GM18511 (cell line): ENCODE data around the gene IDUA.
A peak's percentile ranks its signal among the peaks of the same experiment; 100 is the strongest.

ENCODE experiments used
- ATAC-seq: cut with Tn5 transposase; IDR thresholded peaks from one replicate; pipeline ENCODE4 v1.9.1; 2021; ENCODE audit warnings: mild to moderate bottlenecking, moderate library complexity; ENCODE audit not compliant: unreplicated experiment

IDUA gene

DNA sequence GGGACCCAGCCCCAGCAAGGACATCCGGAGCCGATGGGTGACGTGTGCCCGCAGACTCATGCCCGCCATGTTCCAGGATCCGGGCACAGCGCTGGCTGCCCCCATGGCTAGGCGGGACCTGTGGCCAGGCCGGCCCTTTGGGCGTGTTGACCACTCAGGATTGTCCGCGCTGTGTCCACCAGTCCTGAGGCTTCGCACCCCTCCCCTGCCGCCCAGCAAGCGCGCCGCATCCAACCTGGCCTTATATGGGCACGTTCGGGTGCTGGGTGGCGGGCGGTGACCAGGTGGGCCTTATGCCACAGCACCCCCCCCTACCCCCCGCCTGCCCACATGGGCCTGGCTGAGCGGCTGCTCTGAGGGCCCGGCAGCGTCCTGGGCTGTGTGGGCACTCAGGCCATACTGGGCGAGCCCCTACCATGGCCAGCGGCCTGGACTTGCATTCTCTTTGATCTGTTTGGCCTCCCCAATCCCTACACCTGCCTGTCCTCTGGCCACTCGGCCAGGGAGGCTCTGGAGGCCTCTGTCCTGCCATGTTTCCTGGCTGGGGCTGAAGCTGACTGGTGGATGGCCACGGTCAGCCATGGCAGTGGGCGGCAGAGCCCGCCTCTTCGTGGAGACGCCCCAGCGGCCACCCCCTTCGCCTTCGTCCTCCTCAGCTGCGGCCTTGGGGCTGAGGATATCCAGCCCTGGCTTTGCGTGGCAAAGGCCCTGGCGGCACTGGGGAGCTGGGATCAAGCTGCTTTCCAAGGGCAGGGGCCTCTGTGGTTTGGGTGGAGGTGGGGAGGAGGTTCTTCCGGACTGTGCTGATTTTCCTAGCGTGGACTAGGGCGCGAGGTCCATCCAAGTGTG is 26.6 kb downstream of the IDUA start:
- no peak for ATAC-seq

GRCh38 chr4:1014291-1015167 is 27.7 kb downstream of the IDUA start:
- ATAC-seq, result no peak

DNA sequence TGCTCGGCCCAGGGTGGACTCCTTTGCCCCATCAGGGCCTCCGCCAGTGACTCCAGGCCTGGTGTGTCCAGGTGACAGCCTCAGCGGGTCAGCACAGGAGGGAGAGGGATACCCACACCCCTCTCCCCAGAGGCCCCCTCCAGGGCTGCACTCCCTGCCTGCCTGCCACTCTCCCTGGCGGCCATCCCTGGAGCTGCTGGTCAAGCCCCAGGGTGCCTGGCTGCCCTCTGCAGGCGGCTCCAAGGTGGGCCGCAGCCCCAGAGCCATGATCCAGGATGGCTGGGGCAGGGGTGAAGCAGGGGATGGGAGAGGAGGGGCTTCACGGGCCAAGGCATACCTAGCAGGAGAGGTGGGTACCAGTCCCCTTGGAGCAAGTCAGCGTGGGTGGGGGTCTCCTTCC is 28.3 kb downstream of the IDUA start:
- ATAC-seq, result no peak

GRCh38 chr4:1015746-1016145 is 28.9 kb downstream of the IDUA start:
- ATAC-seq, result no peak

GRCh38 chr4:1017211-1017610 is 30.4 kb downstream of the IDUA start:
- no peak for ATAC-seq

DNA sequence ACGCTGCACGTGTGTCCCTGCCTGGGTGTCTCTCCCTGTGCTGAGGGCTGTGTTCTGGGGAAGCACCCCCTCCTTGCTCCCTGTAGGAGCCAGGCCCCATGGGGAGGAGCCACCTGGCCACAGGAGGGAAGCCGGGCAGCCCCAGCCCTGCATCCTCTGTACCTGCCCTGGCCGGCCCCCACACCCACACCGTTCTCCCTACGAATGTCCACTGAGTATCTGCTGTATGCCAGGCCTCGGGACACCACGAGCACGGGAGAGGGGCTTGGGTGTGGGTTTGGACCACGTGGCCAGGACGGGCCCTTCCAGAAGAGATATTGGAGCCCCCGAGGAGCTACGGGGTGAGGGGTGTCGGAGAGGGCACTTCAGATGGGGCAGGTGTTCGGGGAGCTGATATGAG is 30.9 kb downstream of the IDUA start:
- ATAC-seq, result no peak

GRCh38 chr4:1018147-1019020 is 31.5 kb downstream of the IDUA start:
- ATAC-seq, result no peak

- ATAC-seq, result no peak
Measured at GRCh38 chr4:1019320-1019719, 32.5 kb downstream of the IDUA start.

- no peak for ATAC-seq
Measured at GRCh38 chr4:1019729-1020470, 33.1 kb downstream of the IDUA start.

DNA sequence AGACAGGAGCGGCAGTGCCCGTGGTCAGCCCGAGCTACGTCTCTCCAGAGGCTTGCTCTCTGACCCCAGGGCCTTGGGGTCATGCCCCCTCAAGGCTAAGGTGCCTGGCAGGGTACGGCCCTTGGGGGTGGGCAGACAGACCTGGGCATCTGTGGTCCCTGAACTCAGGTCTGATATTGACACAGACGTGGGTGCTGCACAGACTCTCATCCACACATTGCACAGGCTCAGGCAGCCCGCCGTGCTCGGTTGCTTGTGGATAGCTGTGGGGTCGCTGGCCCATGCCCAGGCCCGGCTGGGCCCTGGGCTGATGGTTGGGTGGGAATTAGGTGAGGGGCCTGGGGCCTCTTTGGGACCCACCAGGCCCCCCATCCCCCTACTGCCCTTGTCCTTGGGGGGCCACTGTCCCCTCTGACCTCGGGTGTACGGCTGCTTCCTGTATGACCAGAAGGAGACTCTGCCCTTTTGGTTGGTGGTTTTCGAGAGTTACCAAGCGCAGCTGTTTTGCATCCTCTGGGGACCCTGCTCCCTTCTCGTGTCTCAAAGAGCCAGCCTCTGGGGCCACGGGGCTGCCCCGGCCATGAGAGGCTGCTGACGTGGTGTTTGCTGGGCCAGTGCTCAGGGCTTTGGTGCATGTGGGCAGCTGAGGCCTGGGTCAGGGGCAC is 34.7 kb downstream of the IDUA start:
- peak; percentile 88 for ATAC-seq

GRCh38 chr4:1022051-1022738 is 35.4 kb downstream of the IDUA start:
- ATAC-seq, result no peak

GRCh38 chr4:1022739-1023066 is 35.9 kb downstream of the IDUA start:
- no peak for ATAC-seq

- ATAC-seq, result no peak
Measured at GRCh38 chr4:1023075-1023640, 36.3 kb downstream of the IDUA start.

DNA sequence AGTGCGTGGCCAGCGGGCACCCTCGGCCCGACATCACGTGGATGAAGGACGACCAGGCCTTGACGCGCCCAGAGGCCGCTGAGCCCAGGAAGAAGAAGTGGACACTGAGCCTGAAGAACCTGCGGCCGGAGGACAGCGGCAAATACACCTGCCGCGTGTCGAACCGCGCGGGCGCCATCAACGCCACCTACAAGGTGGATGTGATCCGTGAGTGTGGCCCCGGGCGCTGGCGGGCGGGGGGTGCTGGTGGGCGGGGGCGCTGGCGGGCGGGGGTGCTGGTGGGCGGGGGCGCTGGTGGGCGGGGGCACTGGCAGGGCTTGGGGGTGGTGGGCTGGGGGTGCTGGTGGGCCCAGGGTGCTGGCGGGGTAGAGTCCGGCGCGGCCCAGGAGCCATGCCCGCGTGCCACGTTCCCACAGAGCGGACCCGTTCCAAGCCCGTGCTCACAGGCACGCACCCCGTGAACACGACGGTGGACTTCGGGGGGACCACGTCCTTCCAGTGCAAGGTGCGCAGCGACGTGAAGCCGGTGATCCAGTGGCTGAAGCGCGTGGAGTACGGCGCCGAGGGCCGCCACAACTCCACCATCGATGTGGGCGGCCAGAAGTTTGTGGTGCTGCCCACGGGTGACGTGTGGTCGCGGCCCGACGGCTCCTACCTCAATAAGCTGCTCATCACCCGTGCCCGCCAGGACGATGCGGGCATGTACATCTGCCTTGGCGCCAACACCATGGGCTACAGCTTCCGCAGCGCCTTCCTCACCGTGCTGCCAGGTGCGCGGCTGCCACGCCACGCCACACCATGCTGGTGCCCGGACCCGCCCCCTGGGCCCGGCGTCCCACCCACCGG is 37.3 kb downstream of the IDUA start:
- no peak for ATAC-seq

DNA sequence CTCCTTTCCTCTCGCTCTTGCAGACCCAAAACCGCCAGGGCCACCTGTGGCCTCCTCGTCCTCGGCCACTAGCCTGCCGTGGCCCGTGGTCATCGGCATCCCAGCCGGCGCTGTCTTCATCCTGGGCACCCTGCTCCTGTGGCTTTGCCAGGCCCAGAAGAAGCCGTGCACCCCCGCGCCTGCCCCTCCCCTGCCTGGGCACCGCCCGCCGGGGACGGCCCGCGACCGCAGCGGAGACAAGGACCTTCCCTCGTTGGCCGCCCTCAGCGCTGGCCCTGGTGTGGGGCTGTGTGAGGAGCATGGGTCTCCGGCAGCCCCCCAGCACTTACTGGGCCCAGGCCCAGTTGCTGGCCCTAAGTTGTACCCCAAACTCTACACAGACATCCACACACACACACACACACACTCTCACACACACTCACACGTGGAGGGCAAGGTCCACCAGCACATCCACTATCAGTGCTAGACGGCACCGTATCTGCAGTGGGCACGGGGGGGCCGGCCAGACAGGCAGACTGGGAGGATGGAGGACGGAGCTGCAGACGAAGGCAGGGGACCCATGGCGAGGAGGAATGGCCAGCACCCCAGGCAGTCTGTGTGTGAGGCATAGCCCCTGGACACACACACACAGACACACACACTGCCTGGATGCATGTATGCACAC is 38.2 kb downstream of the IDUA start:
- ATAC-seq, result no peak

- ATAC-seq, result peak; percentile 67
Measured at GRCh38 chr4:1026115-1026514, 39.3 kb downstream of the IDUA start.

DNA sequence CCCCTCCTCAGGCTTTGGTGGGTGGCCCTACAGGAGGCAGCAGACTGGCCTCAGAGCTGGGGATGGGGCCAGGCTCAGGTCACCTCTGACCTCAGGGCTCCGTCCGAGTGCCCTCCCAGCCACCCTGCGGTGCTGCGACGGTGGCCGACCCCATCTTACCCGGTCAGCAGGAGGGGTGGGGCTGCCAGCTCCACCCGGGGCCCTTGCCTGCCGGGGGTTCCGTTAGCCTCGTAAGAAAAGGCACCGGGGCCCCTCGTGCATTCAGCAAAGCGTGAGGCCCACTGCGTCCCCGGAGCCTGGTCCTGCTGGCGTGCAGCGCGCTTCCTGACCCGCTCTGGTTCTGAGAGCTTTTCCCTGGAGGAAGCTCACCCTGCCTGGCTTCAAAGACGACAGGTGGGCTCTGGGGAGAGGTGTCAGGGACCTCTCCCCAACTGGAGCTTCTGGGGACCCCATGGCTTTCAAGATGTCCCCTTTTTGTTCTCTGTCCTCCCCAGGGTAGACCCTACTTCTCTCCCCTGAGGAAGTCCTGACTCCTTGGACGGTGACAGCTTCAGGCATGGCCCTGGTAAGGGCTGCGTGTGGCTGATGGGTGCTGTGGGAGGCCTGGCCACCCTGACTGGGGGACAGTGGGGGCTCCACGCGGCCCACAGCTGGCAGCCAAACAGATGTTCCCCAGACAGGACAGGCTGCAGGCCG is 40.5 kb downstream of the IDUA start:
- no peak for ATAC-seq
